Measurements from ENCODE around the gene NFATC2.

DNA sequence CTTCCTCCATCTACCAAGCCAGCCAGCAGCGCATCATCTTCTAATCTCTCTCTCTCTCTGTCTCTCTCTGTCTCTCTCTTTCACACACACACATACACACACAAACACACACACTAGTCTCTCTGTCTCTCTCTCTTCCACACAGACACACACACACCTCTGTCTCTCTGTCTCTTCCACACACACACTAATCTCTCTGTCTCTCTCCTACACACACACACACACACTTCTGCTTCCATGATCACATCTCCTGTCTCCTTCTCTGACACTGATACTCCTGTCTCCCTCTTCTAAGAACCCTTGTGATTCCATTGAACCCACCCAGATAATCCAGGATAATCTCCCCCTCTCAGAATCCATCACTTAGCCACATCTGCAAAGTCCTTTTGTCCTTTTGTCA is 181.3 kb downstream of the NFATC2 start:
- TF ChIP-seq, protein P1, sequence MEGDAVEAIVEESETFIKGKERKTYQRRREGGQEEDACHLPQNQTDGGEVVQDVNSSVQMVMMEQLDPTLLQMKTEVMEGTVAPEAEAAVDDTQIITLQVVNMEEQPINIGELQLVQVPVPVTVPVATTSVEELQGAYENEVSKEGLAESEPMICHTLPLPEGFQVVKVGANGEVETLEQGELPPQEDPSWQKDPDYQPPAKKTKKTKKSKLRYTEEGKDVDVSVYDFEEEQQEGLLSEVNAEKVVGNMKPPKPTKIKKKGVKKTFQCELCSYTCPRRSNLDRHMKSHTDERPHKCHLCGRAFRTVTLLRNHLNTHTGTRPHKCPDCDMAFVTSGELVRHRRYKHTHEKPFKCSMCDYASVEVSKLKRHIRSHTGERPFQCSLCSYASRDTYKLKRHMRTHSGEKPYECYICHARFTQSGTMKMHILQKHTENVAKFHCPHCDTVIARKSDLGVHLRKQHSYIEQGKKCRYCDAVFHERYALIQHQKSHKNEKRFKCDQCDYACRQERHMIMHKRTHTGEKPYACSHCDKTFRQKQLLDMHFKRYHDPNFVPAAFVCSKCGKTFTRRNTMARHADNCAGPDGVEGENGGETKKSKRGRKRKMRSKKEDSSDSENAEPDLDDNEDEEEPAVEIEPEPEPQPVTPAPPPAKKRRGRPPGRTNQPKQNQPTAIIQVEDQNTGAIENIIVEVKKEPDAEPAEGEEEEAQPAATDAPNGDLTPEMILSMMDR (conservative IDR thresholded peaks at IDR 0.05): no peak
- TF ChIP-seq EZH2 (IDR thresholded peaks at IDR 0.05; ENCODE audit: low read depth): no peak

Data from PC-9 (cell line).